Transverse colon (tissue), 4 donors: ENCODE measurements around the gene IQSEC2. TPM values are rescaled to one million over a fixed set of nuclear protein-coding genes. Genes with fewer than 3 reads are reported as not detected.
A peak's percentile ranks its signal among the peaks of the same experiment; 100 is the strongest.

Experiments used
- DNase-seq: peaks from one replicate; pipeline ENCODE4 v3.0.0-alpha.2; 2019
- H3K27ac ChIP-seq, 4 donors: fragments of 200-600 bp; sonication (generic); 2 replicates each; pipeline ENCODE4 v1.5.1; 2016 to 2018; ENCODE audit warnings: inconsistent platforms in 4 of 4
- H3K27me3 ChIP-seq: fragments of 200-600 bp; sonication (generic); 2 replicates; pipeline ENCODE4 v1.5.1; 2017; ENCODE audit warnings: inconsistent platforms
- H3K36me3 ChIP-seq, 4 donors: fragments of 200-600 bp; sonication (generic); 2 replicates each; pipeline ENCODE4 v1.5.1; 2017 to 2019; ENCODE audit warnings: inconsistent platforms in 4 of 4
- H3K4me1 ChIP-seq, 4 donors: fragments of 200-600 bp; sonication (generic); 2 replicates each; pipeline ENCODE4 v1.5.1; 2017 to 2020; ENCODE audit warnings: inconsistent platforms in 4 of 4
- H3K4me3 ChIP-seq, 4 donors: fragments of 200-600 bp; sonication (generic); 1 replicate in 1 of 4; 2 replicates in 3 of 4; pipeline versions ENCODE4 v1.5.1 to v1.6.1; 2017 to 2019; ENCODE audit warnings: inconsistent platforms in 4 of 4
- H3K9me3 ChIP-seq, 2 donors: fragments of 200-600 bp; sonication (generic); 2 replicates each; pipeline ENCODE4 v1.5.1; 2017 to 2019; ENCODE audit warnings: inconsistent platforms in 2 of 2
- EP300 ChIP-seq: sonication (generic); formaldehyde crosslinking; IDR thresholded peaks from one replicate; pipeline ENCODE4 v1.6.1; 2017; ENCODE audit warnings: antibody characterized with exemption, low read depth
- POLR2A ChIP-seq: fragments of 450-650 bp; IDR thresholded peaks from one replicate; pipeline ENCODE4 v1.6.1; 2016; ENCODE audit warnings: antibody characterized with exemption, mild to moderate bottlenecking, moderate library complexity
- POLR2AphosphoS5 ChIP-seq, 3 donors: sonication (generic); formaldehyde crosslinking; IDR thresholded peaks; one replicate each; pipeline ENCODE4 v1.6.1; 2016; ENCODE audit warnings: antibody characterized with exemption in 3 of 3
- WGBS, 2 donors: methylation state at CpG; one replicate each; pipeline ENCODE4 v1.1.5; 2018; ENCODE audit warnings: low coverage in 1 of 2; 5-methylcytosine and 5-hydroxymethylcytosine counted together
- in situ Hi-C, 4 donors: fragments of 200-750 bp; cut with MboI; loops; one replicate each; pipeline versions ENCODE4 v1.15.0 to v1.15.1; 2017; ENCODE audit warnings: low sequenced_read_pairs in 3 of 4, low pct_ligation_motif_present in 1 of 4, low pct_unique_long_range_greater_than_20kb in 1 of 4
- intact Hi-C: fragments of 100-400 bp; cut with DNase I; formaldehyde crosslinking; loops from one replicate; pipeline ENCODE4 v1.15.1; 2023; ENCODE audit warnings: low total_unique reads
- total RNA-seq, 4 donors: library from RNA; depleted of rRNA; stranded (reverse); fragments of >200 nt; gene quantifications; one replicate each; pipeline ENCODE4 v1.1.0, GENCODE V29; 2016
- TF ChIP-seq, protein P1 (sequence below), 5 experiments: fragments of 200-600 bp in 3 of 5; fragments of 450-650 bp in 2 of 5; sonication (generic) in 3 of 5; IDR thresholded peaks; 1 replicate in 2 of 5; 2 replicates in 3 of 5; pipeline ENCODE4 v1.5.1; 2016 to 2017; ENCODE audit warnings: antibody characterized with exemption in 5 of 5, inconsistent platforms in 3 of 5, mild to moderate bottlenecking in 2 of 5, moderate library complexity in 1 of 5

Gene IQSEC2
- total RNA-seq = 100 to 1,000 TPM in 1 of 4 donors, 10 to 100 TPM in 3; 41.2 to 104 (median 46.3) TPM

DNA sequence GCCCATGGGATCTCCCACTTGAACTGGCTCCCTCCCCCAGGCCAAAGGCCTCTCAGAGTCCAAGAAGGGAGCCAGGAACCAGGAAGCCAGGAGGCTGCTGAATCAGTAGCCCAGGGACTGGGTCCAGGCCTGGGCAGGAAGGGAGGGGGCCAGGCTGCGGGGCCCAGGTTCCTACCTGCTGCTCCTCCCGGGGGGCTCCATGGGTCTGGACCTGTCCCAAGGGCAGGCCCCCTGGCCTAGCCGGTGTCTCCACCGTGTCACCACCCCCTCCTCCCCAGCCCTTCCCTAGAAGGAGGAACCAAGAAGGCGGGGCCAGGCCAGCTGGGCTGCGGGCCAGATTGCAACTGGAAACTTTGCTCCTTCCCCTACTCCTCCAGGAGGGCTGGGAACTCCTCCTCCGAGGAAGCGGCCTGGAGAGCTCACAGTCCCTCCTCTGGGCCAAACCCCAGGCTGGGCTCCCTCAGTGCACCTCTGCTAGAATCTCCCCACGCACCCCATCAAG, at the start of gene IQSEC2:
Gene IQSEC2, minus strand, starts transcription at position 264 of the 502 bp plus-strand sequence.
- WGBS, 2 donors = 12% methylated on average over 9 of the region's 9 CpGs; no CpG with 5 or more reads in 1 of the 2 donors
- Histone ChIP-seq H3K36me3 (no peaks in the 10 kb centered on the region), H3K9me3 (no peaks in the 10 kb centered on the region), H3K4me3 (peak within 1 kb of the TSS in 3 of 4 donors; percentile 38 to 53 (median 44)), H3K27ac (peak within 1 kb of the TSS; percentile 81 to 89 (median 84)), H3K27me3 (no peaks in the 10 kb centered on the region), H3K4me1 (peaks cover 8 to 50% (median 18%) of the 10 kb centered on the region in 4 donors)
- peak; percentile 89 for DNase-seq
- in situ Hi-C loops = no loop called here
- TF ChIP-seq POLR2AphosphoS5 (IDR thresholded peaks at IDR 0.05) (peak; percentile 62 to 82 (median 71)), POLR2A (peak; percentile 74), EP300 (no peak)
- TF ChIP-seq, protein P1, sequence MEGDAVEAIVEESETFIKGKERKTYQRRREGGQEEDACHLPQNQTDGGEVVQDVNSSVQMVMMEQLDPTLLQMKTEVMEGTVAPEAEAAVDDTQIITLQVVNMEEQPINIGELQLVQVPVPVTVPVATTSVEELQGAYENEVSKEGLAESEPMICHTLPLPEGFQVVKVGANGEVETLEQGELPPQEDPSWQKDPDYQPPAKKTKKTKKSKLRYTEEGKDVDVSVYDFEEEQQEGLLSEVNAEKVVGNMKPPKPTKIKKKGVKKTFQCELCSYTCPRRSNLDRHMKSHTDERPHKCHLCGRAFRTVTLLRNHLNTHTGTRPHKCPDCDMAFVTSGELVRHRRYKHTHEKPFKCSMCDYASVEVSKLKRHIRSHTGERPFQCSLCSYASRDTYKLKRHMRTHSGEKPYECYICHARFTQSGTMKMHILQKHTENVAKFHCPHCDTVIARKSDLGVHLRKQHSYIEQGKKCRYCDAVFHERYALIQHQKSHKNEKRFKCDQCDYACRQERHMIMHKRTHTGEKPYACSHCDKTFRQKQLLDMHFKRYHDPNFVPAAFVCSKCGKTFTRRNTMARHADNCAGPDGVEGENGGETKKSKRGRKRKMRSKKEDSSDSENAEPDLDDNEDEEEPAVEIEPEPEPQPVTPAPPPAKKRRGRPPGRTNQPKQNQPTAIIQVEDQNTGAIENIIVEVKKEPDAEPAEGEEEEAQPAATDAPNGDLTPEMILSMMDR (IDR thresholded peaks at IDR 0.05) = no peak
- intact Hi-C loops = no loop called here

DNA sequence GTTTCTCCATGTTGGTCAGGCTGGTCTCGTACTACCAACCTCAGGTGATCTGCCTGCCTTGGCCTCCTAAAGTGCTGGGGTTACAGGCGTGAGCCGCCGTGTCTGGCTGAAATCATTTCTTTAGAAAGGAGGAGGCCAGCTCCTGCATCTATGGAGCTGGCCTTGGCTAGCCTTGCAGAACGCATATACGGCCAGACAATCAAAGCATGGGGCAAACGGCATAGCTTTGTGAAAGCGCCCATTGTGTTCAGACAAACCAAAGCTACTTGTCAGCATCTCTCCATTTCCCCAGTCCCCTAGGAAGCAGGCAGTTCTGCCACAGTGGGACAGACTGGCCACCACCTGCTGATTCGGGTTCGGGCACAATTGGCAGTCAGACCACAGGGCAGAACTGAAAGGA, 48.9 kb upstream of the IQSEC2 start:
- TF ChIP-seq, protein P1 (IDR thresholded peaks at IDR 0.05) = no peak
- TF ChIP-seq POLR2A (no peak), EP300 (no peak), POLR2AphosphoS5 (IDR thresholded peaks at IDR 0.05) (no peak)
- WGBS, 2 donors = 87% methylated on average over 10 of the region's 10 CpGs; no CpG with 5 or more reads in 1 of the 2 donors
- DNase-seq = no peak
- intact Hi-C loops (no loop called here), in situ Hi-C loops (no loop called here)
- Histone ChIP-seq H3K4me3 (no peak overlapping the region), H3K4me1 (no peaks in the 10 kb centered on the region), H3K27me3 (no peaks in the 10 kb centered on the region), H3K9me3 (no peaks in the 10 kb centered on the region), H3K27ac (no peak overlapping the region), H3K36me3 (no peaks in the 10 kb centered on the region)

DNA sequence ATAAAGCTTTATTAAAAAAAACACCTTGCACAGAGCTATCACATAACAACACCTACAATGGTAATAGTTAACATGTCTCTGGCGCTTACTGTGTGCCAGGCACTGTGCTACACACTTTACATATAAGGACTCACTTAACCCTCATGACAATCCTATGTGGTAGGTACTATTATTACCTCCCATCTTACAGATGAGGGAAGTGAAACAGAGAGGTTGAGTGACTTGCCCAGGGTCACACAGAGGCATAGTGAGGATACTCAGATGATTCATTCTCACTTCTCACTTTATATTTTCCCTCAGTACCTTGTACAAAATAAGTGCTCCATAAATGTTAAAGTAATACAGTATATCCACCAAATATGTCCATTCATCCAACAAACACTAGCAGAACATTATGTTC, 43.4 kb upstream of the IQSEC2 start:
- TF ChIP-seq POLR2AphosphoS5 (IDR thresholded peaks at IDR 0.05) (no peak), POLR2A (no peak), EP300 (no peak)
- TF ChIP-seq, protein P1 (IDR thresholded peaks at IDR 0.05) = no peak

DNA sequence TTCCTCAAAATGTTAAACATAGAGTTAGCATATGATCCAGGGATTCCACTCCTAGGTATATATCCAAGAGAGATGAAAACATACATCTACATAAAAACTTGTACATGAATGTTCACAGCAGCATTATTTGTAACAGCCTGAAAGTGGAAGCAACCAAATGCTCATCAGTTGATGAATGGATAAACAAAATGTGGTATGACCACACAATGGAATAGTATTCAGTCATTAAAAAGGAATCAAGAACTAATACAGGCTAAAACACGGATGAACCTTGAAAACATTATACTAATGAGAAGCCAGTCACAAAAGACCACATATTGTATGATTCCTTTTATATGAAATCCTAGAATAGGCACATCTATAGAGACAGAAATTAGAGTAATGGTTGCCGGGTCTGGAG, 42.7 kb upstream of the IQSEC2 start:
- Histone ChIP-seq H3K27ac (no peak overlapping the region), H3K36me3 (no peaks in the 10 kb centered on the region), H3K27me3 (peaks cover 21% of the 10 kb centered on the region), H3K4me3 (no peak overlapping the region), H3K4me1 (peaks cover 0 to 13% (median 10%) of the 10 kb centered on the region in 4 donors), H3K9me3 (no peaks in the 10 kb centered on the region)
- TF ChIP-seq POLR2AphosphoS5 (IDR thresholded peaks at IDR 0.05) = no peak
- TF ChIP-seq, protein P1 (IDR thresholded peaks at IDR 0.05) = no peak
- no peak for TF ChIP-seq POLR2A
- TF ChIP-seq EP300 = no peak
- WGBS, 2 donors = 60 to 88% methylated on average over 1 to 2 of the region's 2 CpGs
- intact Hi-C loops (no loop called here), in situ Hi-C loops (loop anchor here in 2 of 4 donors (25.0 kb wide), 2 partner anchors 113 to 163 kb away; partner anchors contain the start of gene HSD17B10 (in 1 of the 2))
- DNase-seq = no peak

More for the DNA sequence above, 43.4 kb upstream of the IQSEC2 start:
- no peak for DNase-seq
- in situ Hi-C loops (loop anchor here in 2 of 4 donors (25.0 kb wide), 2 partner anchors 112 to 162 kb away; partner anchors contain the start of gene HSD17B10 (in 1 of the 2)), intact Hi-C loops (no loop called here)
- H3K27ac ChIP-seq = no peak overlapping the region
- H3K36me3 ChIP-seq = no peaks in the 10 kb centered on the region
- peaks cover 13% of the 10 kb centered on the region for H3K27me3 ChIP-seq
- peaks cover 0 to 9% (median 8%) of the 10 kb centered on the region in 4 donors for H3K4me1 ChIP-seq
- H3K9me3 ChIP-seq = no peaks in the 10 kb centered on the region
- 81% methylated on average over 1 of the region's 1 CpG; no CpG with 5 or more reads in 1 of the 2 donors for WGBS, 2 donors
- no peak overlapping the region for H3K4me3 ChIP-seq
